ENCODE data around the gene BLOC1S3.
A peak's percentile ranks its signal among the peaks of the same experiment; 100 is the strongest.

BLOC1S3 gene

GRCh38 chr19:45151821-45152503 is 26.6 kb upstream of the BLOC1S3 start:
- Histone ChIP-seq H3K36me3 (ENCODE audit: control insufficient read depth, low read length) (no peaks in the 10 kb centered on the region), H3F3A (ENCODE audit: control insufficient read depth, insufficient read depth) (no peaks in the 10 kb centered on the region), H3K27ac (ENCODE audit: low read depth, low read length) (no peak overlapping the region), H3K4me3 (ENCODE audit: low read length) (no peak overlapping the region), H3K9me3 (ENCODE audit: control insufficient read depth, insufficient read depth, low read length) (no peaks in the 10 kb centered on the region), H3K4me2 (ENCODE audit: low read length) (no peak overlapping the region), H4K20me1 (ENCODE audit: control insufficient read depth, insufficient read depth, low read depth, low read length) (no peaks in the 10 kb centered on the region), H3K27me3 (ENCODE audit: control insufficient read depth, low read length) (peaks cover 23% of the 10 kb centered on the region), H3K79me2 (ENCODE audit: control insufficient read depth, low read length) (no peaks in the 10 kb centered on the region), H3K9me2 (replicated peaks; ENCODE audit: control insufficient read depth, low read length) (no peaks in the 10 kb centered on the region), H3K4me1 (ENCODE audit: control insufficient read depth, low read length) (peaks cover 9% of the 10 kb centered on the region)
- TF ChIP-seq EZH2phosphoT487 (IDR thresholded peaks at IDR 0.05; ENCODE audit: borderline replicate concordance, low read length) = no peak
- TF ChIP-seq CTCF (IDR thresholded peaks at IDR 0.05; ENCODE audit: low read depth, low read length, poor library complexity, severe bottlenecking) = no peak

GRCh38 chr19:45152504-45153338 is 25.9 kb upstream of the BLOC1S3 start:
- no peak overlapping the region for H3K27ac ChIP-seq (ENCODE audit: low read depth, low read length)

GRCh38 chr19:45153339-45154063 is 25.1 kb upstream of the BLOC1S3 start:
- TF ChIP-seq CTCF (IDR thresholded peaks at IDR 0.05; ENCODE audit: low read depth, low read length, poor library complexity, severe bottlenecking) (no peak), EZH2phosphoT487 (IDR thresholded peaks at IDR 0.05; ENCODE audit: borderline replicate concordance, low read length) (no peak)
- H3K4me3 ChIP-seq (ENCODE audit: low read length) = peak overlapping the region; percentile 9; the same call in 1 of the 2 replicates
- peaks cover 28% of the 10 kb centered on the region for H3K27me3 ChIP-seq (ENCODE audit: control insufficient read depth, low read length)
- peaks cover 9% of the 10 kb centered on the region for H3K4me1 ChIP-seq (ENCODE audit: control insufficient read depth, low read length)
- H3K9me3 ChIP-seq (ENCODE audit: control insufficient read depth, insufficient read depth, low read length) = no peaks in the 10 kb centered on the region
- no peaks in the 10 kb centered on the region for H4K20me1 ChIP-seq (ENCODE audit: control insufficient read depth, insufficient read depth, low read depth, low read length)
- no peaks in the 10 kb centered on the region for H3F3A ChIP-seq (ENCODE audit: control insufficient read depth, insufficient read depth)
- H3K4me2 ChIP-seq (ENCODE audit: low read length) = peak overlapping the region; percentile 45
- no peaks in the 10 kb centered on the region for H3K79me2 ChIP-seq (ENCODE audit: control insufficient read depth, low read length)
- H3K36me3 ChIP-seq (ENCODE audit: control insufficient read depth, low read length) = no peaks in the 10 kb centered on the region
- no peaks in the 10 kb centered on the region for H3K9me2 ChIP-seq (replicated peaks; ENCODE audit: control insufficient read depth, low read length)
- H3K27ac ChIP-seq (ENCODE audit: low read depth, low read length) = no peak overlapping the region

More at GRCh38 chr19:45152504-45153338, 25.9 kb upstream of the BLOC1S3 start:
- Histone ChIP-seq H3K27me3 (ENCODE audit: control insufficient read depth, low read length) (peaks cover 24% of the 10 kb centered on the region), H3K79me2 (ENCODE audit: control insufficient read depth, low read length) (no peaks in the 10 kb centered on the region), H3K4me1 (ENCODE audit: control insufficient read depth, low read length) (peaks cover 9% of the 10 kb centered on the region), H3K9me2 (replicated peaks; ENCODE audit: control insufficient read depth, low read length) (no peaks in the 10 kb centered on the region), H4K20me1 (ENCODE audit: control insufficient read depth, insufficient read depth, low read depth, low read length) (no peaks in the 10 kb centered on the region), H3K4me2 (ENCODE audit: low read length) (peak overlapping the region; percentile 45), H3K4me3 (ENCODE audit: low read length) (no peak overlapping the region; the same call in 1 of the 2 replicates), H3F3A (ENCODE audit: control insufficient read depth, insufficient read depth) (no peaks in the 10 kb centered on the region), H3K9me3 (ENCODE audit: control insufficient read depth, insufficient read depth, low read length) (no peaks in the 10 kb centered on the region), H3K36me3 (ENCODE audit: control insufficient read depth, low read length) (no peaks in the 10 kb centered on the region)
- TF ChIP-seq CTCF (IDR thresholded peaks at IDR 0.05; ENCODE audit: low read depth, low read length, poor library complexity, severe bottlenecking) (no peak), EZH2phosphoT487 (IDR thresholded peaks at IDR 0.05; ENCODE audit: borderline replicate concordance, low read length) (no peak)

Measured in DOHH2 (cell line).